ENCODE data around the gene COL13A1. TPM values are rescaled to one million over a fixed set of nuclear protein-coding genes. Genes with fewer than 3 reads are reported as not detected.

The COL13A1 gene
- total RNA-seq, 6 experiments from 2014 or later: 33.5 to 46.6 (median 38.1) TPM

- H3K4me3 Mint-ChIP-seq: no peak overlapping the region
- peaks cover 19% of the 10 kb centered on the region for H3K36me3 Mint-ChIP-seq (ENCODE audit: low read depth)
- TF ChIP-seq, protein P1, sequence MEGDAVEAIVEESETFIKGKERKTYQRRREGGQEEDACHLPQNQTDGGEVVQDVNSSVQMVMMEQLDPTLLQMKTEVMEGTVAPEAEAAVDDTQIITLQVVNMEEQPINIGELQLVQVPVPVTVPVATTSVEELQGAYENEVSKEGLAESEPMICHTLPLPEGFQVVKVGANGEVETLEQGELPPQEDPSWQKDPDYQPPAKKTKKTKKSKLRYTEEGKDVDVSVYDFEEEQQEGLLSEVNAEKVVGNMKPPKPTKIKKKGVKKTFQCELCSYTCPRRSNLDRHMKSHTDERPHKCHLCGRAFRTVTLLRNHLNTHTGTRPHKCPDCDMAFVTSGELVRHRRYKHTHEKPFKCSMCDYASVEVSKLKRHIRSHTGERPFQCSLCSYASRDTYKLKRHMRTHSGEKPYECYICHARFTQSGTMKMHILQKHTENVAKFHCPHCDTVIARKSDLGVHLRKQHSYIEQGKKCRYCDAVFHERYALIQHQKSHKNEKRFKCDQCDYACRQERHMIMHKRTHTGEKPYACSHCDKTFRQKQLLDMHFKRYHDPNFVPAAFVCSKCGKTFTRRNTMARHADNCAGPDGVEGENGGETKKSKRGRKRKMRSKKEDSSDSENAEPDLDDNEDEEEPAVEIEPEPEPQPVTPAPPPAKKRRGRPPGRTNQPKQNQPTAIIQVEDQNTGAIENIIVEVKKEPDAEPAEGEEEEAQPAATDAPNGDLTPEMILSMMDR (IDR thresholded peaks at IDR 0.05): no peak
- peaks cover 47% of the 10 kb centered on the region for H3K4me1 Mint-ChIP-seq (ENCODE audit: low read depth)
- H3K27ac Mint-ChIP-seq: no peak overlapping the region; the same call in 1 of the 2 replicates
- no peak for DNase-seq
- no peaks in the 10 kb centered on the region for H3K9me3 Mint-ChIP-seq
- H3K27me3 Mint-ChIP-seq (ENCODE audit: insufficient read depth): no peaks in the 10 kb centered on the region; the same call in 1 of the 2 replicates
Observed at GRCh38 chr10:69872323-69872722, 70.6 kb downstream of the COL13A1 start.

GRCh38 chr10:69873135-69873639 lies 71.5 kb downstream of the COL13A1 start:
- DNase-seq: no peak
- H3K36me3 Mint-ChIP-seq (ENCODE audit: low read depth): peaks cover 19% of the 10 kb centered on the region
- no peak overlapping the region for H3K4me3 Mint-ChIP-seq
- H3K9me3 Mint-ChIP-seq: no peaks in the 10 kb centered on the region
- TF ChIP-seq, protein P1 (IDR thresholded peaks at IDR 0.05): no peak
- peak overlapping the region; percentile 88 for H3K27ac Mint-ChIP-seq
- H3K27me3 Mint-ChIP-seq (ENCODE audit: insufficient read depth): no peaks in the 10 kb centered on the region; the same call in 1 of the 2 replicates
- H3K4me1 Mint-ChIP-seq (ENCODE audit: low read depth): peaks cover 42% of the 10 kb centered on the region

GRCh38 chr10:69874449-69874848 lies 72.7 kb downstream of the COL13A1 start:
- H3K36me3 Mint-ChIP-seq (ENCODE audit: low read depth): peaks cover 11% of the 10 kb centered on the region
- no peaks in the 10 kb centered on the region; the same call in 1 of the 2 replicates for H3K27me3 Mint-ChIP-seq (ENCODE audit: insufficient read depth)
- H3K27ac Mint-ChIP-seq: peak overlapping the region; percentile 88
- DNase-seq: peak; percentile 90
- peaks cover 29% of the 10 kb centered on the region for H3K4me1 Mint-ChIP-seq (ENCODE audit: low read depth)
- 0 out of 2 replicates have a peak overlapping the region, but pooled peaks have one; percentile 9 for H3K4me3 Mint-ChIP-seq
- TF ChIP-seq, protein P1 (IDR thresholded peaks at IDR 0.05): peak; percentile 57
- H3K9me3 Mint-ChIP-seq: no peaks in the 10 kb centered on the region

- no peak overlapping the region for H3K4me3 Mint-ChIP-seq
- TF ChIP-seq, protein P1 (IDR thresholded peaks at IDR 0.05): no peak
- peaks cover 11% of the 10 kb centered on the region for H3K36me3 Mint-ChIP-seq (ENCODE audit: low read depth)
- no peak overlapping the region for H3K27ac Mint-ChIP-seq
- no peaks in the 10 kb centered on the region for H3K9me3 Mint-ChIP-seq
- peaks cover 24% of the 10 kb centered on the region for H3K4me1 Mint-ChIP-seq (ENCODE audit: low read depth)
- no peak for DNase-seq
- no peaks in the 10 kb centered on the region; the same call in 1 of the 2 replicates for H3K27me3 Mint-ChIP-seq (ENCODE audit: insufficient read depth)
Observed at GRCh38 chr10:69875856-69876255, 74.2 kb downstream of the COL13A1 start.

DNA sequence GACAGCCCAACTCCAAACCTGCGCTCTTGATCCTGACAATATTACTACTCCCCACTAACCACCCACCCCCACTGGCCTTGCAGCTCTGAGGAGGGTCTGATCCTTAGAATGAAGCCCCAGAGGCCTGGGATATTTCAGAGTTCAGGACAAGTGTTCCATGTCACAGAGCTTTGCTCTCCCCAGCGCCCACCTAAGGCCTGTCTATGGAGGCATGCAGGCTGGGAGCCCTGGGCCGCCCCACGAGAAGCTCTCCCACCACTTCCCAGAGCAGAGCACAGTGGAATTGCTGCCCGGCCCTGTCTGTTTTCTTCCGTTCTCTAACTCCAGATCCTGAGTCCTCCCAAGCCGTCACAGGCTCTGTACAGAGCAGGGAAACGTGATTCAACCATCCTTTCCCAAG lies 74.6 kb downstream of the COL13A1 start:
- Mint-ChIP-seq H3K4me3 (no peak overlapping the region), H3K27me3 (ENCODE audit: insufficient read depth) (no peaks in the 10 kb centered on the region; the same call in 1 of the 2 replicates), H3K36me3 (ENCODE audit: low read depth) (peaks cover 11% of the 10 kb centered on the region), H3K4me1 (ENCODE audit: low read depth) (peaks cover 24% of the 10 kb centered on the region), H3K9me3 (no peaks in the 10 kb centered on the region), H3K27ac (no peak overlapping the region)
- TF ChIP-seq, protein P1 (IDR thresholded peaks at IDR 0.05): no peak
- DNase-seq: no peak
